Measurements from ENCODE around the gene CHTOP. TPM values are rescaled to one million over a fixed set of nuclear protein-coding genes. Genes with fewer than 3 reads are reported as not detected.

The CHTOP gene
- total and polyA plus RNA-seq, 2 of the 13 experiments (the other 11 are each of a cell fraction or from before 2014, with no cell fraction given), result 38.0 to 51.9 TPM

DNA sequence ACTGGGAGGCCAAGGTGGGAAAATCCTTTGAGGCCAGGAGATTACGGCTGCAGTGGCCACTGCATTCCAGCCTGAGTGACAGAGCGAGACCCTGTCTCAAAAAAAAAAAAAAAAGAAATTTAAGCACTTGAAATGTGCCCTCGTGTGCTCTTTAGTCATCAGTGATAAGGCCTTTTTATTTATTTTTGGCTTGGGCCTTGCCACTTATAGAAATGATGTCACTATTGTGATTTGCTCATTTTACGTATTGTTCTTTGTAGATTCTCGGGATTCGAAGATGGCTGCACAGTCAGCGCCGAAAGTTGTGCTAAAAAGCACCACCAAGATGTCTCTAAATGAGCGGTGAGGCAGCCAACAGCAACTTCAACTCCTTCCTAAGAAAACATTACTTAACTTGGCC, 2.4 kb downstream of the CHTOP start:
- no peak overlapping the region for H3K4me2 ChIP-seq (ENCODE audit: low read depth, low read length)
- no peak overlapping the region for H3K9ac ChIP-seq (ENCODE audit: insufficient read depth, low read depth, low read length)
- peaks cover 34% of the 10 kb centered on the region for H3K79me2 ChIP-seq (ENCODE audit: insufficient read depth, low read length)
- no peak overlapping the region for H3K4me3 ChIP-seq (replicated peaks in 1 of 3; ENCODE audit: insufficient read depth in 1 of 3, low read depth in 2 of 3, low read length in 3 of 3)
- H3K4me1 ChIP-seq (ENCODE audit: insufficient read depth, low read length), result peaks cover 44% of the 10 kb centered on the region
- WGBS (ENCODE audit: low lambda C conversion rate), result 97% methylated on average over 9 of the region's 9 CpGs
- no peak for FAIRE-seq
- H3K27ac ChIP-seq (ENCODE audit: extremely low read length, insufficient read depth, low read length), result no peak overlapping the region
- intact Hi-C loops (cut with micrococcal nuclease; ENCODE audit: unreplicated experiment), result no loop called here
- peaks cover 13% of the 10 kb centered on the region for H4K20me1 ChIP-seq (ENCODE audit: insufficient read depth, low read length)
- H2AFZ ChIP-seq (ENCODE audit: low read length), result no peak overlapping the region
- in situ Hi-C loops (cut with HindIII; ENCODE audit: extremely low pct_ligation_motif_present, low pct_unique_long_range_greater_than_20kb), result no loop called here
- BruUV-seq (replicated peaks), result no TSS peak
- H3K27me3 ChIP-seq (ENCODE audit: control insufficient read depth in 1 of 2, insufficient read depth in 2 of 2, low read length in 2 of 2), result no peaks in the 10 kb centered on the region
- POLR2A ChIA-PET, result no interaction called here
- no peak for DNase-seq (ENCODE audit: low spot score)
- H3K36me3 ChIP-seq (replicated peaks in 1 of 2; ENCODE audit: control insufficient read depth in 1 of 2, insufficient read depth in 2 of 2, low read length in 2 of 2), result peaks cover 11 to 54% of the 10 kb centered on the region in 2 experiments
- no peak for TF ChIP-seq ISX (CRISPR knock-in tag; conservative IDR thresholded peaks at IDR 0.05)
- ATAC-seq, result no peak
- CTCF ChIA-PET (ENCODE audit: low intra/inter-chr PET ratio, low total read pairs), result no interaction called here
- H3K9me3 ChIP-seq (ENCODE audit: low read length), result no peaks in the 10 kb centered on the region

DNA sequence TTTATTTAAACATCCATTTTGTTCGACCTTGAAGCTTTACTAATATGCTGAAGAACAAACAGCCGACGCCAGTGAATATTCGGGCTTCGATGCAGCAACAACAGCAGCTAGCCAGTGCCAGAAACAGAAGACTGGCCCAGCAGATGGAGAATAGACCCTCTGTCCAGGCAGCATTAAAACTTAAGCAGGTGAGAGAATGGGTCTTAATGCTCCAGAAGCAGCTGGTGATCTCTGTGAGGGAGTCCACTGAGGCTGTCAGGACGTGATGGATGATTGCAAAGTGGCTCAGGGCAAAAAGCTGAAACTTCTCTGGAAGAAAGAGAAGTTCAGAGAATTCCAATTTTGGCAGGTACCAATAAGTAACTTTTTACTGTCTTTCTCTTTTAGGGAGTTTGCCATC, 4.4 kb downstream of the CHTOP start:
- Histone ChIP-seq H3K27me3 (ENCODE audit: control insufficient read depth in 1 of 2, insufficient read depth in 2 of 2, low read length in 2 of 2) (no peaks in the 10 kb centered on the region), H3K4me2 (ENCODE audit: low read depth, low read length) (no peak overlapping the region), H3K4me3 (replicated peaks in 1 of 3; ENCODE audit: insufficient read depth in 1 of 3, low read depth in 2 of 3, low read length in 3 of 3) (no peak overlapping the region), H3K9ac (ENCODE audit: insufficient read depth, low read depth, low read length) (no peak overlapping the region), H3K36me3 (replicated peaks in 1 of 2; ENCODE audit: control insufficient read depth in 1 of 2, insufficient read depth in 2 of 2, low read length in 2 of 2) (peaks cover 20 to 72% of the 10 kb centered on the region in 2 experiments), H2AFZ (ENCODE audit: low read length) (no peak overlapping the region), H3K9me3 (ENCODE audit: low read length) (no peaks in the 10 kb centered on the region), H3K79me2 (ENCODE audit: insufficient read depth, low read length) (peaks cover 36% of the 10 kb centered on the region), H4K20me1 (ENCODE audit: insufficient read depth, low read length) (peaks cover 13% of the 10 kb centered on the region), H3K4me1 (ENCODE audit: insufficient read depth, low read length) (peaks cover 28% of the 10 kb centered on the region), H3K27ac (ENCODE audit: extremely low read length, insufficient read depth, low read length) (no peak overlapping the region)
- in situ Hi-C loops (cut with HindIII; ENCODE audit: extremely low pct_ligation_motif_present, low pct_unique_long_range_greater_than_20kb) (no loop called here), intact Hi-C loops (cut with micrococcal nuclease; ENCODE audit: unreplicated experiment) (no loop called here)
- WGBS (ENCODE audit: low lambda C conversion rate), result 95% methylated on average over 6 of the region's 6 CpGs
- ChIA-PET POLR2A (interaction anchor here (0.7 to 1.7 kb wide), 5 partner anchors 9 to 60 kb away, joined by 3 to 6 read pairs (median 3); partner anchors contain the start of genes S100A1 and S100A13), CTCF (ENCODE audit: low intra/inter-chr PET ratio, low total read pairs) (no interaction called here)
- BruUV-seq (replicated peaks), result no TSS peak
- no peak for ATAC-seq
- FAIRE-seq, result no peak
- DNase-seq (ENCODE audit: low spot score), result no peak
- TF ChIP-seq, protein P1, sequence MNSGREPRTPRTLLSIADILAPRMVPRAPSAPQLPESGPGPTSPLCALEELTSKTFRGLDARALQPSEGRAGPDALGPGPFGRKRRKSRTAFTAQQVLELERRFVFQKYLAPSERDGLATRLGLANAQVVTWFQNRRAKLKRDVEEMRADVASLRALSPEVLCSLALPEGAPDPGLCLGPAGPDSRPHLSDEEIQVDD (CRISPR knock-in tag; IDR thresholded peaks at IDR 0.05; ENCODE audit: borderline replicate concordance), result no peak
- TF ChIP-seq, protein P2, sequence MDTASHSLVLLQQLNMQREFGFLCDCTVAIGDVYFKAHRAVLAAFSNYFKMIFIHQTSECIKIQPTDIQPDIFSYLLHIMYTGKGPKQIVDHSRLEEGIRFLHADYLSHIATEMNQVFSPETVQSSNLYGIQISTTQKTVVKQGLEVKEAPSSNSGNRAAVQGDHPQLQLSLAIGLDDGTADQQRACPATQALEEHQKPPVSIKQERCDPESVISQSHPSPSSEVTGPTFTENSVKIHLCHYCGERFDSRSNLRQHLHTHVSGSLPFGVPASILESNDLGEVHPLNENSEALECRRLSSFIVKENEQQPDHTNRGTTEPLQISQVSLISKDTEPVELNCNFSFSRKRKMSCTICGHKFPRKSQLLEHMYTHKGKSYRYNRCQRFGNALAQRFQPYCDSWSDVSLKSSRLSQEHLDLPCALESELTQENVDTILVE (CRISPR knock-in tag; IDR thresholded peaks at IDR 0.05), result no peak
- TF ChIP-seq HNRNPLL (IDR thresholded peaks at IDR 0.05; ENCODE audit: low read depth, low read length, poor library complexity, severe bottlenecking) (no peak), SIX1 (CRISPR knock-in tag; IDR thresholded peaks at IDR 0.05; ENCODE audit: borderline replicate concordance) (no peak)

Measured in HepG2 (cell line).